Endothelial cell of umbilical vein (primary cell): ENCODE results near the gene GPR32. TPM values are rescaled to one million over a fixed set of nuclear protein-coding genes. Genes with fewer than 3 reads are reported as not detected.

Experiments used
- BruUV-seq: library from RNA; stranded (reverse); fragments of 400-500 nt; replicated peaks from 2 replicates; lab custom pipeline; 2021; lab: Mats Ljungman, UMichigan
- CTCF ChIA-PET: fragments of 300-600, 350-600 bp; sonication (Branson Sonifier 250); formaldehyde crosslinking; loops from one replicate; lab custom pipeline; 2021; ENCODE audit warnings: antibody characterized with exemption, inconsistent platforms; lab: Charles Lee
- POLR2A ChIA-PET: fragments of 300-600, 350-600 bp; sonication (Branson Sonifier 250); formaldehyde crosslinking; loops from one replicate; lab custom pipeline; 2021; ENCODE audit warnings: antibody characterized with exemption, inconsistent platforms; lab: Charles Lee
- DNase-seq: peaks from one replicate; pipeline ENCODE4 v3.0.0-alpha.2; 2011; ENCODE audit warnings: low read depth, low spot score
- FAIRE-seq: peaks from 2 replicates; lab custom pipeline; 2011; peaks lifted over from hg19 to GRCh38; lab: Jason Lieb, UNC
- H2AFZ ChIP-seq: 2 replicates; pipeline ENCODE4 v1.6.0; 2012; ENCODE audit warnings: low read depth, low read length, control low read depth, inconsistent platforms
- H3K27ac ChIP-seq: 2 replicates; pipeline ENCODE4 v1.5.1; 2011; ENCODE audit warnings: low read depth, mild to moderate bottlenecking, control low read depth, low read length, moderate library complexity; ENCODE audit not compliant: insufficient read depth
- H3K27me3 ChIP-seq, 2 experiments: 2 replicates each; pipeline versions ENCODE4 v1.6.0 to v1.6.1; 2011; ENCODE audit warnings: low read length in 2 of 2, mixed read lengths in 1 of 2; ENCODE audit not compliant: control insufficient read depth in 2 of 2, insufficient read depth in 2 of 2
- H3K36me3 ChIP-seq, 2 experiments: 2 replicates in 1 of 2; 3 replicates in 1 of 2; pipeline ENCODE4 v1.5.1; 2011; ENCODE audit warnings: low read length in 2 of 2, mild to moderate bottlenecking in 1 of 2, moderate library complexity in 1 of 2; ENCODE audit not compliant: control insufficient read depth in 2 of 2, insufficient read depth in 2 of 2; ENCODE audit errors: extremely low read depth in 1 of 2
- H3K4me1 ChIP-seq: 3 replicates; pipeline ENCODE4 v1.5.1; 2011; ENCODE audit warnings: mild to moderate bottlenecking, low read length; ENCODE audit not compliant: control insufficient read depth, insufficient read depth; ENCODE audit errors: extremely low read depth
- H3K4me2 ChIP-seq: 2 replicates; pipeline ENCODE4 v1.6.1; 2011; ENCODE audit warnings: low read length, control low read depth, mixed read lengths; ENCODE audit not compliant: insufficient read depth
- H3K4me3 ChIP-seq, 3 experiments: fragments of 200-600 bp in 1 of 3; sonication (generic), shearing (Covaris generic) in 1 of 3; replicated peaks in 1 of 3; 2 replicates each; pipeline ENCODE4 v1.5.1; 2011 to 2016; ENCODE audit warnings: control low read depth in 3 of 3, low read length in 3 of 3, mild to moderate bottlenecking in 2 of 3, inconsistent platforms in 1 of 3, low read depth in 1 of 3, moderate library complexity in 1 of 3; ENCODE audit not compliant: insufficient read depth in 1 of 3
- H3K79me2 ChIP-seq: 2 replicates; pipeline ENCODE4 v1.6.0; 2012; ENCODE audit warnings: low read length, inconsistent platforms; ENCODE audit not compliant: control insufficient read depth, insufficient read depth
- H3K9ac ChIP-seq: replicated peaks from 2 replicates; pipeline ENCODE3; 2011; ENCODE audit warnings: low read length, control low read depth; ENCODE audit not compliant: insufficient read depth; ENCODE audit errors: extremely low read depth
- H3K9me1 ChIP-seq: replicated peaks from 3 replicates; pipeline ENCODE4 v1.6.0; 2011; ENCODE audit warnings: mild to moderate bottlenecking, low read length; ENCODE audit not compliant: control insufficient read depth, insufficient read depth; ENCODE audit errors: extremely low read depth
- H3K9me3 ChIP-seq: replicated peaks from 2 replicates; pipeline ENCODE4 v1.5.1; 2012; ENCODE audit warnings: low read length, inconsistent platforms; ENCODE audit not compliant: control insufficient read depth, insufficient read depth
- H4K20me1 ChIP-seq: replicated peaks from 2 replicates; pipeline ENCODE3; 2011; ENCODE audit warnings: mild to moderate bottlenecking, low read length; ENCODE audit not compliant: control insufficient read depth, insufficient read depth; ENCODE audit errors: extremely low read depth
- EZH2 ChIP-seq: IDR thresholded peaks from 2 replicates; pipeline ENCODE4 v1.6.1; 2012; ENCODE audit warnings: borderline replicate concordance, low read depth, mild to moderate bottlenecking, moderate library complexity, low read length, inconsistent platforms; ENCODE audit not compliant: severe bottlenecking
- FOS ChIP-seq: IDR thresholded peaks from 2 replicates; pipeline ENCODE4 v1.6.1; 2011; ENCODE audit warnings: mild to moderate bottlenecking, low read length, moderate library complexity, borderline replicate concordance; ENCODE audit not compliant: insufficient read depth
- GATA2 ChIP-seq: IDR thresholded peaks from 2 replicates; pipeline ENCODE4 v1.7.0; 2011; ENCODE audit warnings: low read depth, mild to moderate bottlenecking, moderate library complexity, mixed read lengths, low read length; ENCODE audit not compliant: insufficient read length, insufficient read depth
- JUN ChIP-seq: IDR thresholded peaks from 2 replicates; pipeline ENCODE4 v1.6.1; 2011; ENCODE audit warnings: borderline replicate concordance, low read depth; ENCODE audit not compliant: insufficient read length, insufficient read depth
- MYC ChIP-seq: IDR thresholded peaks from one replicate; pipeline ENCODE4 v1.6.1; 2011; ENCODE audit warnings: mild to moderate bottlenecking, low read depth, low read length
- POLR2A ChIP-seq: IDR thresholded peaks from 2 replicates; pipeline ENCODE4 v1.6.1; 2012; ENCODE audit warnings: low read depth, mild to moderate bottlenecking, control low read depth, low read length
- POLR2AphosphoS5 ChIP-seq: IDR thresholded peaks from 2 replicates; pipeline ENCODE4 v1.6.1; 2012; ENCODE audit warnings: low read depth, mild to moderate bottlenecking, control low read depth, low read length, moderate library complexity; ENCODE audit not compliant: insufficient read depth
- dilution Hi-C: fragments of 300-500 bp; cut with MboI; formaldehyde crosslinking; loops from one replicate; pipeline ENCODE4 v1.15.0; 2019; ENCODE audit warnings: low sequenced_read_pairs; ENCODE audit not compliant: extremely low pct_ligation_motif_present
- intact Hi-C: fragments of 100-400 bp; cut with micrococcal nuclease; formaldehyde crosslinking; loops from one replicate; pipeline ENCODE4 v1.10.0; 2022
- polyA plus RNA-seq, 4 experiments: library from polyadenylated mRNA; depleted of rRNA in 3 of 4; stranded (reverse) in 3 of 4; unstranded in 1 of 4; fragments of >200 nt; gene quantifications; 2 replicates each; pipeline versions ENCODE4 v1.2.1 to v1.2.3, GENCODE V29; 2011 to 2012; ENCODE audit warnings: missing spikeins in 1 of 4
- total RNA-seq: library from RNA; stranded (reverse); gene quantifications from 2 replicates; pipeline ENCODE4 v1.2.3, GENCODE V29; 2021
- TF ChIP-seq, protein P1 (sequence below), 2 donors: IDR thresholded peaks; 1 replicate in 1 of 2; 2 replicates in 1 of 2; pipeline ENCODE4 v1.5.1; 2011; ENCODE audit warnings: low read length in 2 of 2, mild to moderate bottlenecking in 2 of 2, moderate library complexity in 2 of 2, control low read depth in 1 of 2, inconsistent platforms in 1 of 2, low read depth in 1 of 2; ENCODE audit not compliant: insufficient read depth in 1 of 2; ENCODE audit errors: extremely low read depth in 1 of 2
- TF ChIP-seq, protein P2 (sequence below): IDR thresholded peaks from 2 replicates; pipeline ENCODE4 v1.6.1; 2011; ENCODE audit not compliant: insufficient read depth, insufficient read length

GPR32 gene
- total and polyA plus RNA-seq, 2 donors (not counting 3 experiments of a cell fraction or from before 2014, with no cell fraction given), result not detected

DNA sequence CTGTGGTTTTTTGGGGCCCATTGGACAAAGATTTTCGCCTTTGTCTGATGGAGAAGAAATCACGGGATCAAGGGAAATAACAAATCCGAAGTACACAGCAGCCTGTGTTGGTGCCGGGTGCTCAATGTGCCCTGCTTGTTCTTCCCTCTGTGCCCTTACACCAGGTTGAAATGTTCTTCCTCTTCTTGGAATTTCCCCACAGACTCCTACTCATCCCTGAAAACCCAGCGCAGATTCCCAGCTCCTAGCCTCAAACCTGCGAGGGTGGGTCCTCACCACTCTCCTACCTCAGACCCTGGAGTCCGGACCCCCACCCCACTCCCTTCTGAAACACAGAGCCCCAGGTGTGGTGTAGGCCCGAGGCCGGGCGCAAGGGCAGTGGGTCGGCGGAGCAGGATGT lies 15.1 kb downstream of the GPR32 start:
- Histone ChIP-seq H3K27me3 (peaks cover 4 to 5% of the 10 kb centered on the region in 2 experiments), H3K4me3 (no peak overlapping the region), H3K4me2 (no peak overlapping the region), H3K9me1 (no peaks in the 10 kb centered on the region), H3K27ac (no peak overlapping the region), H3K79me2 (no peaks in the 10 kb centered on the region), H2AFZ (no peak overlapping the region), H3K9me3 (no peaks in the 10 kb centered on the region), H3K4me1 (no peaks in the 10 kb centered on the region), H3K36me3 (no peaks in the 10 kb centered on the region), H3K9ac (no peak overlapping the region), H4K20me1 (no peaks in the 10 kb centered on the region)
- DNase-seq, result no peak
- dilution Hi-C loops (no loop called here), intact Hi-C loops (no loop called here)
- no peak for FAIRE-seq
- CTCF ChIA-PET, result interaction anchor here (1.0 to 7.3 kb wide), 5 partner anchors 61 to 247 kb away, joined by 3 to 116 read pairs (median 83); no protein-coding TSS in a partner anchor
- no peak for TF ChIP-seq FOS
- TF ChIP-seq POLR2A, result no peak
- TF ChIP-seq, protein P1, sequence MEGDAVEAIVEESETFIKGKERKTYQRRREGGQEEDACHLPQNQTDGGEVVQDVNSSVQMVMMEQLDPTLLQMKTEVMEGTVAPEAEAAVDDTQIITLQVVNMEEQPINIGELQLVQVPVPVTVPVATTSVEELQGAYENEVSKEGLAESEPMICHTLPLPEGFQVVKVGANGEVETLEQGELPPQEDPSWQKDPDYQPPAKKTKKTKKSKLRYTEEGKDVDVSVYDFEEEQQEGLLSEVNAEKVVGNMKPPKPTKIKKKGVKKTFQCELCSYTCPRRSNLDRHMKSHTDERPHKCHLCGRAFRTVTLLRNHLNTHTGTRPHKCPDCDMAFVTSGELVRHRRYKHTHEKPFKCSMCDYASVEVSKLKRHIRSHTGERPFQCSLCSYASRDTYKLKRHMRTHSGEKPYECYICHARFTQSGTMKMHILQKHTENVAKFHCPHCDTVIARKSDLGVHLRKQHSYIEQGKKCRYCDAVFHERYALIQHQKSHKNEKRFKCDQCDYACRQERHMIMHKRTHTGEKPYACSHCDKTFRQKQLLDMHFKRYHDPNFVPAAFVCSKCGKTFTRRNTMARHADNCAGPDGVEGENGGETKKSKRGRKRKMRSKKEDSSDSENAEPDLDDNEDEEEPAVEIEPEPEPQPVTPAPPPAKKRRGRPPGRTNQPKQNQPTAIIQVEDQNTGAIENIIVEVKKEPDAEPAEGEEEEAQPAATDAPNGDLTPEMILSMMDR (IDR thresholded peaks at IDR 0.05; ENCODE audit: extremely low read depth in 1 of 2, insufficient read depth in 1 of 2, low read depth in 1 of 2, low read length in 2 of 2), result no peak
- TF ChIP-seq, protein P2, sequence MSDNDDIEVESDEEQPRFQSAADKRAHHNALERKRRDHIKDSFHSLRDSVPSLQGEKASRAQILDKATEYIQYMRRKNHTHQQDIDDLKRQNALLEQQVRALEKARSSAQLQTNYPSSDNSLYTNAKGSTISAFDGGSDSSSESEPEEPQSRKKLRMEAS, result no peak
- no peak for TF ChIP-seq GATA2
- TF ChIP-seq JUN, result no peak
- TF ChIP-seq EZH2, result no peak
- no peak for TF ChIP-seq POLR2AphosphoS5
- no peak for TF ChIP-seq MYC
- no TSS peak for BruUV-seq
- POLR2A ChIA-PET, result no interaction called here
